Stimulated activated CD8-positive, alpha-beta memory T cell treated with anti-CD3 and anti-CD28 coated beads, Interleukin-15, amount 100 ng/mL, for 4 hours (primary cell): Measurements from ENCODE around the gene PCNA.

Experiments
- DNase-seq, 2 donors: peaks; one replicate each; pipeline ENCODE4 v3.0.0-alpha.2; 2020; ENCODE audit warnings: low read depth in 2 of 2

PCNA gene

DNA sequence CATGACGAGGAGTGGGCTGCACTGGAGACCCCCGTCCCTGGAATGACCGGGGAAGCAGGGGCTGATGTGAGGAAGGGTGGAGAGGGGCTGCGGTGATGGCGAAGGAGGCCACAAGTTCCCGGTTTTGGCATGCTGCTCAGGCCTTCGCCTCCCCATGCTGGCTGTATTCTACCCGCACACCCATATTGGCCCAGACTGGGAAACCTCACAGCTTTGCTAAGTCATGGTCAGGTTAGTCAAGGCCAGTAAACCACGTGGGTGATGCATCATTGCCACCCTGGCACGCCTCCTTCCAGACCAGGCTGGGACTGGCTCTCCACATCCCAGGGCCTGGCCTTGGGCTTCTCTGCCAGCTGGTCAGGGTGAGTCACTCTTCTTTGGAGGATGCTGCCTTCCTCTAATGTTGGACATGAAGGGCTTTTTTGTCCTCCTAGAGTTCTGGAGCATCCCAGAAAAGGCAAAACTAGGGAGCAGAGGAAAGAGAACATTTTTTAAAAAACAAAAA lies 53.8 kb downstream of the PCNA start:
- DNase-seq = no peak

DNA sequence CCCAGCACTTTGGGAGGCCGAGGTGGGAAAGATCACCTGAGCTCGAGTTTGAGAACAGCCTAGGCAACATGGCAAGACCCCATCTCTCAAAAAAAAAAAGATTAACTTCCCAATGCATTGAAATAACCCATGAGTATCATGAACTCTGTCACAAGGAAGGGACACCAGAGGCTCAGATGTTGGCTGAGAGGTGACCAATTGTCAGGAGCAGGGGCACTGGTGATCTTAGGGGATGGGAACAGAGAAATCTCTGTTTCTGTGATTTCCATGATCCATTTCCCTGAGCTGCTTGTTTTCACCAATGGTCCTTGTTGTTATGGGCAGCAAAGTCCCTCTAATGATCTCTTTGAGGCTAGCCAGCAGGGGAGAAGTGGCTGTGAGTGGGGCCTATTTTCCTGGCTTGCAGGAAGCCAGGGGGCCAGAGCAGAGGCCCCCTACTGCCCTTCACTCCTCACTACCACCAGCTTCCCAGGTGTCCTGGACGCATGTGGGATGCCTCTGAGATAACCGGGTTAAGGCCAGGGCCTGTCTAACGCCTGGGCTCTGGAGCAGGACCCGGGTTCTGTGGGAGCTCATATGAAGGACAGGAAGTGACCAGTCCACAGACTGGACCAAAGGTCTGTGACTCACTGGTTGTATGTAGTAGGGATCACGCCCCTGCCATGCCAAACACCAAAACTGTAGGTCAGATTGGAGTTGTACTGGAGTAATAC lies 54.4 kb downstream of the PCNA start:
- no peak for DNase-seq
